ENCODE results near the gene CDK12.

- TF ChIP-seq POLR2AphosphoS5 (IDR thresholded peaks at IDR 0.05; ENCODE audit: low read depth, low read length) (no peak), NFIC (IDR thresholded peaks at IDR 0.05; ENCODE audit: borderline replicate concordance) (no peak), GATA2 (CRISPR knock-in tag; IDR thresholded peaks at IDR 0.05) (no peak)
These were observed 64.7 kb downstream of the CDK12 start for GRCh38 chr17:39525801-39526506.

All from SK-N-SH (cell line).